Skeletal muscle tissue (tissue), 4 donors: ENCODE results near the gene C17orf75. TPM values are rescaled to one million over a fixed set of nuclear protein-coding genes. Genes with fewer than 3 reads are reported as not detected.
"Not testable (repeated sequence)": the region's sequence is repeated elsewhere in the genome, so short reads cannot be mapped to it uniquely, and the experiment has no call there.

ENCODE experiments used
- H3K27ac ChIP-seq: one replicate; pipeline ENCODE4 v1.7.0; 2013; ENCODE audit warnings: mild to moderate bottlenecking, low read depth, low read length, inconsistent platforms
- H3K27me3 ChIP-seq, 3 donors: one replicate each; pipeline ENCODE4 v1.7.0; 2013; ENCODE audit warnings: low read length in 3 of 3; ENCODE audit not compliant: control insufficient read depth in 3 of 3, insufficient read depth in 3 of 3
- H3K36me3 ChIP-seq, 3 donors: one replicate each; pipeline ENCODE4 v1.7.0; 2013; ENCODE audit warnings: low read length in 3 of 3; ENCODE audit not compliant: control insufficient read depth in 3 of 3, insufficient read depth in 3 of 3
- H3K4me1 ChIP-seq, 3 donors: one replicate each; pipeline ENCODE4 v1.7.0; 2013; ENCODE audit warnings: low read length in 3 of 3, mild to moderate bottlenecking in 3 of 3; ENCODE audit not compliant: control insufficient read depth in 3 of 3, insufficient read depth in 3 of 3
- H3K4me3 ChIP-seq, 3 donors: one replicate each; pipeline ENCODE4 v1.7.0; 2013; ENCODE audit warnings: low read length in 3 of 3
- H3K9ac ChIP-seq, 3 donors: one replicate each; pipeline ENCODE4 v1.7.0; 2013; ENCODE audit warnings: low read length in 3 of 3, mild to moderate bottlenecking in 3 of 3, moderate library complexity in 2 of 3, low read depth in 1 of 3
- H3K9me3 ChIP-seq, 3 donors: one replicate each; pipeline ENCODE4 v1.7.0; 2013; ENCODE audit warnings: low read length in 3 of 3; ENCODE audit not compliant: control insufficient read depth in 3 of 3
- total RNA-seq: library from RNA; depleted of rRNA; stranded (reverse); fragments of >200 nt; gene quantifications from one replicate; pipeline ENCODE4 v1.2.3, GENCODE V29; 2014
- donor health status: Osteomylitis.

C17orf75 gene, protein sequence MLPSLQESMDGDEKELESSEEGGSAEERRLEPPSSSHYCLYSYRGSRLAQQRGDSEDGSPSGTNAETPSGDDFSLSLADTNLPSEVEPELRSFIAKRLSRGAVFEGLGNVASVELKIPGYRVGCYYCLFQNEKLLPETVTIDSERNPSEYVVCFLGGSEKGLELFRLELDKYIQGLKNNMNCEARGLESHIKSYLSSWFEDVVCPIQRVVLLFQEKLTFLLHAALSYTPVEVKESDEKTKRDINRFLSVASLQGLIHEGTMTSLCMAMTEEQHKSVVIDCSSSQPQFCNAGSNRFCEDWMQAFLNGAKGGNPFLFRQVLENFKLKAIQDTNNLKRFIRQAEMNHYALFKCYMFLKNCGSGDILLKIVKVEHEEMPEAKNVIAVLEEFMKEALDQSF
- total RNA-seq = 20.4 TPM

DNA sequence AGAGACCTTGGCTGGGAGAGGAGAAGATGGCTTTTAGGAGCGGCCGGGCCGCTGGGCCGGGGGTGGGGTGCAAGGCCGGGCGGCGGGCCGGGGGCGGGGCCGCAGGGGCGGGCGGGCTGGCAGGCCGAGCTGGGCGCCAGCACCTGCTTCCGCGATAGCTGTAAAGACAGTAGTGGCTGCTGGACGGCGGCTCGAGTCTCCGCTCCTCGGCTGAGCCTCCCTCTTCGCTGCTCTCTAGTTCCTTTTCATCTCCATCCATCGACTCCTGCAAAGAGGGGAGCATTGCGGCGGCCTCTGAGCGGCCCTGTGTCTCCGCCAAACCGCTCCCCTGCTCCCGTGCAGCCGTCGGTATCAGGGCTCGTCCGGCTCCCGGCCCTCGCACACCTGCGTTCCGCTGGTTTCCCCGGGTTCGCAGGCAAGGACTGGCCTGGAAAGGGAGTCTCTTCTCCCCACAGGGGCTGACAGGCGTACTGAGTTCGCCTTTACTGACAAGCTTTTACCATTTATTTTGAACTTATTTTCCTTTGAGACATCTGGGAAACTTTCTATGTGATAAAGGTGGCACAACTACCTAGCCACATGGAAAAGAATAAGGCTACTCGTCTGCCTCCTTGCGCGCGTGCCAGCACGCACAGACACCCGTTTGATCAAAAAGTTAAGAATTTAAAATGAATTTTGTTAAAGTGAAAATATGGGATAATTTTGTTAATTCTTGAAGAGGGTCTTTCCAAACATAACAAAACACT, at the start of gene C17orf75:
Gene C17orf75, minus strand, starts transcription at position 317 of the 746 bp plus-strand sequence. Its CDS starts 34 bp downstream, at position 283.
- Histone ChIP-seq H3K9me3 (no peaks in the 10 kb centered on the region), H3K36me3 (peaks cover 10 to 18% (median 14%) of the 10 kb centered on the region in 3 donors), H3K27me3 (no peaks in the 10 kb centered on the region), H3K9ac (peak within 1 kb of the TSS; percentile 68 to 90 (median 89)), H3K4me3 (peak within 1 kb of the TSS; percentile 82 to 89 (median 85)), H3K27ac (peak within 1 kb of the TSS; percentile 79), H3K4me1 (peaks cover 13 to 15% (median 15%) of the 10 kb centered on the region in 3 donors)

DNA sequence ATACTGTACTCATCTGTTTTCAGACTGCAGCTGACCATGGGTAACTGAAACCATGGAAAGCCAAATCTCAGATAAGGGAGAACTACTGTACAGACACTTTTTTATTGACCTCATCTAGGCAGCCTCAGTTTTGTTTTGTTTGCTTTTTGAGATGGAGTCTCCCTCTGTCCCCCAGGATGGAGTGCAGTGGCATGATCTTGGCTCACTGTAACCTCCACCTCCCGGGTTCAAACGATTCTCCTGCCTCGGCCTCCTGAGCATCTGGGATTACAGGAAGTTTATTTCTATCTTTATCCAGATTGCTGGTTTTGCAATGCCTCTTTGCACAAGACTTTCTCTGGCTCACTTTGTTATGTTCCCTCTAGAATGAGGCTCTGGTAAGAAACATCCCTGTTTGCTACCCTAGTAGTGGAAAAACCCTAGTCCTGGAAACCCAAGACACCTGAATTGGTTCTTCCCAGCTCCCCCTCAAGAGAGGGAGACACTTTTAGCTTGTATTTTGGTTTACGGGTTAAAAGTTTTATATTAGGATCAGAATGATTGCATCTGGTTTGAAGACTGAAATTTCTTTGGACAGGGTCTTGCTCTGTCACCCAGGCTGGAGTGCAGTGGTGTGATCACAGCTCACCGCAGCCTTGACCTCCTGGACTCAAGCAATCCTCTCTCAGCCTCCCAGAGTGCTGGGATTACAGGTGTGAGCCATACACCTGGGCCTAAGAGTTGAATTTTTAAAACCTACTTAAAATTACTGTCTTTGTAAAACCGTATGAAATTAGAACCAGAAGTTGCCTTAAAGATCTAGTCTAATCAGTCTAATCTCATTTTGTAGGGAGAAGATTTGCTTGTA, 46.9 kb upstream of the C17orf75 start:
- no peaks in the 10 kb centered on the region for H3K9me3 ChIP-seq
- no peak overlapping the region for H3K4me3 ChIP-seq
- H3K9ac ChIP-seq = no peak overlapping the region
- no peak overlapping the region for H3K27ac ChIP-seq
- no peaks in the 10 kb centered on the region for H3K27me3 ChIP-seq
- H3K4me1 ChIP-seq = no peaks in the 10 kb centered on the region
- peaks cover 0 to 10% (median 3%) of the 10 kb centered on the region in 3 donors for H3K36me3 ChIP-seq

DNA sequence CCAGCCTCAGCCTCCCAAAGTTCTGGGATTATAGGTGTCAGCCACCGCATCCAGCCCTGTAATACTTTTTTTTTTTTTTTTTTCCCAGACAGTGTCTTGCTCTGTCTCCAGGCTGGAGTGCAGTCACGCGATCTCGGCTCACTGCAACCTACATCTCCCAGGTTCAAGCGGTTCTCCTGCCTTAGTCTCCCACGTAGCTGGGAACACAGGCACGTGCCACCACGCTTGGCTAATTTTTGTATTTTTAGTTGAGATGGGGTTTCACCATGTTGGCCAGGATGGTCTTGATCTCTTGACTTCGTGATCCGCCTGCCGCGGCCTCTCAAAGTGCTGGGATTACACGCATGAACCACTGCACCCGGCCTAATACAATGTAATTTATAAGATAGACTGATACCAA, 46.2 kb upstream of the C17orf75 start:
- H3K4me3 ChIP-seq, H3K9me3 ChIP-seq, H3K4me1 ChIP-seq, H3K9ac ChIP-seq, H3K27ac ChIP-seq, H3K27me3 ChIP-seq: not testable (repeated sequence)
- peaks cover 0 to 14% (median 3%) of the 10 kb centered on the region in 3 donors for H3K36me3 ChIP-seq

DNA sequence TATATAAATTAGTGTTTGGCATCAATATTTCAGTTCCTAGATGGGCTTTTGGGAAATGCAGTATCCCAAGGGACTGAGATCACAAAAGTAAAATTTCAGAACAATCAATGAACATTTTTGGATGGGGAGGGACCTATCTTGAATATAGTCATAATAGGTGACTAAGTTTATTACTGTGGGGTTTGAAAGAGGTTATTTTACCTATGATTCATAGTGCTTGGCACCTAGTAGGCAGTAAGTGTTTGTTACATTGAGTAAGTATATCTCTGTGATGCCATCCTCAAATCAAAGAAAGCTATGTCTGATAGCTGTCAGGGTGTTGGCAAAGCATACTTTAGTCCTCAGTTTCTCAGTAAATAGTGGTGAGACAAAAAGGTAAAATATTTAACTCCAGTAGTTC, 44.9 kb upstream of the C17orf75 start:
- no peak overlapping the region for H3K27ac ChIP-seq
- H3K4me1 ChIP-seq = no peaks in the 10 kb centered on the region
- no peak overlapping the region for H3K4me3 ChIP-seq
- H3K9ac ChIP-seq = no peak overlapping the region
- no peaks in the 10 kb centered on the region for H3K27me3 ChIP-seq
- H3K9me3 ChIP-seq = no peaks in the 10 kb centered on the region
- peaks cover 8 to 22% (median 11%) of the 10 kb centered on the region in 3 donors for H3K36me3 ChIP-seq

DNA sequence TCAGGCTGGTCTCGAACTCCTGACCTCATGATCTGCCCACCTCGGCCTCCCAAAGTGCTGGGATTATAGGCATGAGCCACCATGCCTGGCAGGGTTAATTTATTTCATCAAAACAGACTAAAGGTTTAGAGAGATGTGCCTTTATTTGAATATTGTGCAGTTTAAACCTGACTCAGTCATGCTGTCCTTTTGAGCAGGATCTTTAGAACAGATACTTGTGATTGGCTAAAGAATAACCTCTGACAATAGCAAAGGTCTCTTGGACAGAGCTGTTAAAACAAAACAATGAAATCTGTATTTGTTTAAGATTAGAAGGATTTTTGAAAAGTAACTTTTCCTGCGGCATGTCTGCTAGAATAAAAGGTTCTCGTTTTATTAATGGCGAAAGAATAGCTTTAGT, 44.0 kb upstream of the C17orf75 start:
- peaks cover 8 to 23% (median 14%) of the 10 kb centered on the region in 3 donors for H3K36me3 ChIP-seq
- no peaks in the 10 kb centered on the region for H3K4me1 ChIP-seq
- H3K9me3 ChIP-seq = no peaks in the 10 kb centered on the region
- no peak overlapping the region for H3K27ac ChIP-seq
- H3K9ac ChIP-seq = no peak overlapping the region
- no peaks in the 10 kb centered on the region for H3K27me3 ChIP-seq
- H3K4me3 ChIP-seq = no peak overlapping the region

DNA sequence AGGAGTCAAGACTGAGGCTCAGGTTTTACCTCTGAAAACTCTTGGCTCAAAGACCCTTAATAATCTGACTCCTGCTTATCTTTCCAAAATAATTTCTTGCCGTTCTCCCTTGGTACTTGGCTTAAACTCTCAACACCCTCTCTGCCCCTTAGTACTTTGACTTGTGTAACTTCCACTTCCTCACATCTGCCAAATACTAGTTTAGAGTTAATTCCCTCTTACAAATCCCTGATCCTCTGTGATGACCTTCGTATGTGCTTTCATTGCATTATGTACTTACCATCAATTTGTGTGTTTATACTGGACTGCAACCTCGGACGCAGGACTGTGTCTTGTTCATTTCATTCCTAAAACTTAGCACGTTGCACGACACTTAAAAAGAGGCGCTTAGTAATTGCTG, 43.1 kb upstream of the C17orf75 start:
- H3K9me3 ChIP-seq = no peaks in the 10 kb centered on the region
- no peaks in the 10 kb centered on the region for H3K27me3 ChIP-seq
- no peaks in the 10 kb centered on the region for H3K4me1 ChIP-seq
- no peak overlapping the region for H3K4me3 ChIP-seq
- no peak overlapping the region for H3K27ac ChIP-seq
- no peak overlapping the region for H3K9ac ChIP-seq
- peaks cover 8 to 27% (median 14%) of the 10 kb centered on the region in 3 donors for H3K36me3 ChIP-seq

DNA sequence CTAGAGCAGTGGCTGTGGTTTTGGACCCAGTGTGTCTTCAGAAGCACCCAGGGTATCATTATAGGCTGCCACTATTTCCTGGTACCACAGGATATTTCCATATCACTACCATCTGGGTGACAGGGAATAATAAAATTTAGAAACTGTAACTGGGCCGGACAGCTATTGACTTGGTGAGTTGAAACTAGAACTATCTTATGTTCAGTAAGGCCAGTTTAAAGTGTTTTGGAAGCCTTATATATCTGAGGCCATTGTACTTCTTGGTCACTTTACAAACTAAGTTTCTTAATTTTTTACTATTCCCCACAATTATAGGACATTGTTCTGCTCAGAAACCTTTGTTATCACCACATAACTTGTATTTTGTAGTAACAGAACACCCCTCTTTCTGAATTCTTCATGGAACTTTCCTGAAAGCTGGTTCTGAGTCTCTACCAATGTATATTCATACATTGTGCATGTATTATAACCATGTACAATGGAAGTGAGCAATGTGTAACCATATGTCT, 42.0 kb upstream of the C17orf75 start:
- no peaks in the 10 kb centered on the region for H3K27me3 ChIP-seq
- H3K36me3 ChIP-seq = peaks cover 8 to 35% (median 22%) of the 10 kb centered on the region in 3 donors
- no peaks in the 10 kb centered on the region for H3K9me3 ChIP-seq
- no peak overlapping the region for H3K27ac ChIP-seq
- no peak overlapping the region for H3K4me3 ChIP-seq
- no peaks in the 10 kb centered on the region for H3K4me1 ChIP-seq
- H3K9ac ChIP-seq = no peak overlapping the region

DNA sequence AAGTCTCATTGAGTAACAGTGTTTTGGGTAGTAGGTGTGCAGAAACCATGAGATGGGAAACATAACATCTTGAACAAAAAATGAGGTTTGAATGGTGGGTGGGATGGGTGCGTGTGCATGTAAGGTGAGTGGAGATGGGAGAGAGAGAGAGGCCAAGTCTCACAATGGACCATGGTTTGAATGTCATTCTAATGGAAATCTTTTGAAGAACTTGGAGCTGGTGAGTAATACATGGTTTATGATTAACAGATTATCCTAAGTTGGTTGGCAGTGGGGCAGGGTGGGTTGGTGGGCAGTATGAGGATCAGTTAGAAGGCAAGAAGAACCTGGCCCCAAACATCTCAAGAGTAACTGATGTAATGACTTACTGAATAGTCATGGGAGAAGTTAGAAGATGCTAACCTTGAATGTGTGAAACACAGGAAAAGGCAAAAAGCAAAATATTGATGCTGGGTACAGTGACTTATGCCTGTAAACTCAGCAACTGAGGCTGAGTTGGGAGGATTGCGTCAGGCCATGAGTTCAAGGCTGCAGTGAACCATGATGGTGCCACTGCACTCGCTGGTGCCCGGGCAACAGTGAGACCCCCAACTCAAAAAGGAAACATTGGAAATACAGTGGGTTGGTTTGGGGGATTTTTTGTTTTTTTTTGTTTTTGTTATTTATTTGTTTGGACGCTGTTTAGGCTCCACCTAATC, 40.7 kb upstream of the C17orf75 start:
- Histone ChIP-seq H3K27me3 (no peaks in the 10 kb centered on the region), H3K36me3 (peaks cover 10 to 34% (median 34%) of the 10 kb centered on the region in 3 donors), H3K4me1 (no peaks in the 10 kb centered on the region), H3K9me3 (no peaks in the 10 kb centered on the region), H3K9ac (no peak overlapping the region), H3K27ac (no peak overlapping the region), H3K4me3 (no peak overlapping the region)

DNA sequence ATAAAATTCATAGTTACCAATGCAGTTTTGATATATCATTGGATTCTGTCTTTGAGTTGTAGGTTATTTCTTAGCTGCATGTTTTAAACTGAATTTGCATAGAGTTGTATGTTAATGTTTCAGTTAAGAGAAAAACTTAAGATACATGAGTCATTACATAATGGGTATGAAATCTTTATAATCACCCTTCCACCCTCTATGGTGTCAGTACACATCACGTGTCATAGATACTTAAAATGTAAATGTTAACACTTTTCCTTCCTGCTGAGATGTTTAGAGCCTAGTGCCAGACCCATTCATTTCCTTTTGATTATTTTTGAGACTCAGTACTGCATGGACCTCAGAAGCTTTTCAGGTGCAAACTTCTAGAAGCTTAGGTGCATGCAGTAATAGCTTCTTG, 28.5 kb upstream of the C17orf75 start:
- Histone ChIP-seq H3K4me1 (no peaks in the 10 kb centered on the region), H3K36me3 (peaks cover 47 to 70% (median 64%) of the 10 kb centered on the region in 3 donors), H3K27ac (no peak overlapping the region), H3K4me3 (no peak overlapping the region), H3K27me3 (no peaks in the 10 kb centered on the region), H3K9ac (no peak overlapping the region), H3K9me3 (no peaks in the 10 kb centered on the region)
